Astrocyte of the spinal cord (primary cell): ENCODE results near the gene TNIK.

Experiments used
- DNase-seq: peaks from one replicate; pipeline ENCODE4 v3.0.0; 2011; ENCODE audit warnings: low read depth, low spot score
- H3K4me3 ChIP-seq: 2 replicates; pipeline ENCODE4 v1.5.1; 2011; ENCODE audit warnings: low read depth, mild to moderate bottlenecking, low read length, moderate library complexity
- CTCF ChIP-seq: IDR thresholded peaks from 2 replicates; pipeline ENCODE4 v1.5.1; 2012; ENCODE audit warnings: low read depth, mild to moderate bottlenecking, low read length, inconsistent platforms
- in situ Hi-C: cut with HindIII; loops from 2 replicates; pipeline ENCODE4 v1.10.0; 2017; ENCODE audit warnings: low sequenced_read_pairs

Gene TNIK

GRCh38 chr3:171357721-171358120, 102.5 kb downstream of the TNIK start:
- in situ Hi-C loops, result no loop called here
- H3K4me3 ChIP-seq, result no peak overlapping the region
- TF ChIP-seq CTCF, result no peak
- DNase-seq, result no peak

GRCh38 chr3:171356251-171356650, 104.0 kb downstream of the TNIK start:
- H3K4me3 ChIP-seq, result no peak overlapping the region
- DNase-seq, result no peak
- no peak for TF ChIP-seq CTCF
- in situ Hi-C loops, result no loop called here

- no peak overlapping the region for H3K4me3 ChIP-seq
- TF ChIP-seq CTCF, result no peak
- in situ Hi-C loops, result no loop called here
- no peak for DNase-seq
These were observed 105.3 kb downstream of the TNIK start for GRCh38 chr3:171354706-171355582.

- no peak overlapping the region for H3K4me3 ChIP-seq
- TF ChIP-seq CTCF, result no peak
- no peak for DNase-seq
- in situ Hi-C loops, result no loop called here
These were observed 106.0 kb downstream of the TNIK start for GRCh38 chr3:171354049-171354705.

GRCh38 chr3:171353423-171353822, 106.8 kb downstream of the TNIK start:
- DNase-seq, result no peak
- in situ Hi-C loops, result no loop called here
- TF ChIP-seq CTCF, result no peak
- H3K4me3 ChIP-seq, result no peak overlapping the region

- no peak for TF ChIP-seq CTCF
- in situ Hi-C loops, result no loop called here
- no peak for DNase-seq
- no peak overlapping the region for H3K4me3 ChIP-seq
These were observed 107.7 kb downstream of the TNIK start for GRCh38 chr3:171352387-171352935.
